Epithelial cell of prostate (primary cell): Measurements from ENCODE around the gene ABHD5.

ENCODE experiments used
- DNase-seq: peaks from one replicate; pipeline ENCODE4 v3.0.0-alpha.2; 2011; ENCODE audit warnings: low read depth, low spot score
- H3K27ac ChIP-seq: fragments of 450-650 bp; 2 replicates; pipeline ENCODE4 v1.5.1; 2017; ENCODE audit warnings: mild to moderate bottlenecking

The ABHD5 gene

GRCh38 chr3:43771610-43772009 lies 80.9 kb downstream of the ABHD5 start:
- H3K27ac ChIP-seq = no peak overlapping the region

GRCh38 chr3:43773273-43774094 lies 82.7 kb downstream of the ABHD5 start:
- H3K27ac ChIP-seq = no peak overlapping the region
- DNase-seq = no peak

More at GRCh38 chr3:43771610-43772009, 80.9 kb downstream of the ABHD5 start:
- DNase-seq = no peak

- DNase-seq = no peak
Measured at GRCh38 chr3:43774799-43775198, 84.1 kb downstream of the ABHD5 start.

GRCh38 chr3:43776101-43776500 lies 85.4 kb downstream of the ABHD5 start:
- DNase-seq = no peak

More at GRCh38 chr3:43774799-43775198, 84.1 kb downstream of the ABHD5 start:
- H3K27ac ChIP-seq = no peak overlapping the region

GRCh38 chr3:43779850-43780249 lies 89.1 kb downstream of the ABHD5 start:
- H3K27ac ChIP-seq = no peak overlapping the region

More at GRCh38 chr3:43776101-43776500, 85.4 kb downstream of the ABHD5 start:
- H3K27ac ChIP-seq = no peak overlapping the region

GRCh38 chr3:43782541-43782940 lies 91.8 kb downstream of the ABHD5 start:
- no peak for DNase-seq
- H3K27ac ChIP-seq = no peak overlapping the region

More at GRCh38 chr3:43779850-43780249, 89.1 kb downstream of the ABHD5 start:
- no peak for DNase-seq
